Panc1 (cell line): ENCODE measurements around the gene MX1.

Source experiments
- REST ChIP-seq, 2 experiments: IDR thresholded peaks; 2 replicates each; pipeline ENCODE4 v1.6.1; 2011 to 2012; ENCODE audit warnings: low read depth in 2 of 2, control low read depth in 1 of 2, low read length in 1 of 2, mild to moderate bottlenecking in 1 of 2, moderate library complexity in 1 of 2; ENCODE audit not compliant: insufficient read depth in 1 of 2
- TF ChIP-seq, protein P1 (sequence below): fragments of 450-650 bp; IDR thresholded peaks from 2 replicates; pipeline ENCODE4 v1.5.1; 2017; ENCODE audit warnings: mild to moderate bottlenecking

- TF ChIP-seq, protein P1, sequence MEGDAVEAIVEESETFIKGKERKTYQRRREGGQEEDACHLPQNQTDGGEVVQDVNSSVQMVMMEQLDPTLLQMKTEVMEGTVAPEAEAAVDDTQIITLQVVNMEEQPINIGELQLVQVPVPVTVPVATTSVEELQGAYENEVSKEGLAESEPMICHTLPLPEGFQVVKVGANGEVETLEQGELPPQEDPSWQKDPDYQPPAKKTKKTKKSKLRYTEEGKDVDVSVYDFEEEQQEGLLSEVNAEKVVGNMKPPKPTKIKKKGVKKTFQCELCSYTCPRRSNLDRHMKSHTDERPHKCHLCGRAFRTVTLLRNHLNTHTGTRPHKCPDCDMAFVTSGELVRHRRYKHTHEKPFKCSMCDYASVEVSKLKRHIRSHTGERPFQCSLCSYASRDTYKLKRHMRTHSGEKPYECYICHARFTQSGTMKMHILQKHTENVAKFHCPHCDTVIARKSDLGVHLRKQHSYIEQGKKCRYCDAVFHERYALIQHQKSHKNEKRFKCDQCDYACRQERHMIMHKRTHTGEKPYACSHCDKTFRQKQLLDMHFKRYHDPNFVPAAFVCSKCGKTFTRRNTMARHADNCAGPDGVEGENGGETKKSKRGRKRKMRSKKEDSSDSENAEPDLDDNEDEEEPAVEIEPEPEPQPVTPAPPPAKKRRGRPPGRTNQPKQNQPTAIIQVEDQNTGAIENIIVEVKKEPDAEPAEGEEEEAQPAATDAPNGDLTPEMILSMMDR = no peak
- TF ChIP-seq REST (IDR thresholded peaks at IDR 0.05; ENCODE audit: insufficient read depth in 1 of 2, low read depth in 2 of 2, low read length in 1 of 2) = no peak
These were observed 5.8 kb upstream of the MX1 start for GRCh38 chr21:41419921-41420862.
